SK-N-MC (cell line): ENCODE data around the gene CCL25.

ENCODE experiments used
- EZH2 ChIP-seq: fragments of 200-600 bp; sonication (generic); IDR thresholded peaks from one replicate; pipeline ENCODE4 v1.6.1; 2017; ENCODE audit warnings: antibody characterized with exemption
- FOXP2 ChIP-seq: optimal IDR thresholded peaks from 2 replicates; pipeline ENCODE3; 2011; ENCODE audit warnings: mild to moderate bottlenecking, moderate library complexity; ENCODE audit not compliant: insufficient read depth; ENCODE audit errors: extremely low read length, control extremely low read depth
- POLR2AphosphoS5 ChIP-seq: IDR thresholded peaks from 2 replicates; pipeline ENCODE4 v1.6.1; 2012; ENCODE audit warnings: mild to moderate bottlenecking, low read depth, low read length, borderline replicate concordance

- TF ChIP-seq POLR2AphosphoS5: no peak
- no peak for TF ChIP-seq FOXP2
- no peak for TF ChIP-seq EZH2
Measured at GRCh38 chr19:8057545-8058270, 5.1 kb downstream of the CCL25 start.
